HG03432 (cell line): ENCODE results near the gene ALOX15.
"Not testable (repeated sequence)": the region's sequence is repeated elsewhere in the genome, so short reads cannot be mapped to it uniquely, and the experiment has no call there.

Experiments
- ATAC-seq: cut with Tn5 transposase; IDR thresholded peaks from one replicate; pipeline ENCODE4 v1.9.1; 2021; ENCODE audit warnings: mild to moderate bottlenecking, moderate library complexity; ENCODE audit not compliant: unreplicated experiment

ALOX15 gene

GRCh38 chr17:4641297-4642195 is at the start of gene ALOX15:
Gene ALOX15, minus strand, starts transcription at chr17:4641678. Its CDS starts 27 bp downstream, at chr17:4641651.
- no peak for ATAC-seq

- ATAC-seq = no peak
Observed at GRCh38 chr17:4690745-4691144, 49.3 kb upstream of the ALOX15 start.

GRCh38 chr17:4689872-4690271 is 48.4 kb upstream of the ALOX15 start:
- ATAC-seq = not testable (repeated sequence)

GRCh38 chr17:4683739-4684138 is 42.3 kb upstream of the ALOX15 start:
- ATAC-seq = not testable (repeated sequence)

- no peak for ATAC-seq
Observed at GRCh38 chr17:4679658-4680057, 38.2 kb upstream of the ALOX15 start.

- no peak for ATAC-seq
Observed at GRCh38 chr17:4678448-4679026, 37.1 kb upstream of the ALOX15 start.

GRCh38 chr17:4676791-4677190 is 35.3 kb upstream of the ALOX15 start:
- ATAC-seq = no peak

GRCh38 chr17:4675791-4676190 is 34.3 kb upstream of the ALOX15 start:
- no peak for ATAC-seq

- no peak for ATAC-seq
Observed at GRCh38 chr17:4674685-4674998, 33.2 kb upstream of the ALOX15 start.

GRCh38 chr17:4673986-4674684 is 32.7 kb upstream of the ALOX15 start:
- no peak for ATAC-seq

GRCh38 chr17:4673169-4673568 is 31.7 kb upstream of the ALOX15 start:
- no peak for ATAC-seq

GRCh38 chr17:4672751-4673150 is 31.3 kb upstream of the ALOX15 start:
- ATAC-seq = no peak

GRCh38 chr17:4672055-4672630 is 30.7 kb upstream of the ALOX15 start:
- ATAC-seq = no peak

GRCh38 chr17:4667166-4667565 is 25.7 kb upstream of the ALOX15 start:
- ATAC-seq = no peak

- no peak for ATAC-seq
Observed at GRCh38 chr17:4666296-4666695, 24.8 kb upstream of the ALOX15 start.

- no peak for ATAC-seq
Observed at GRCh38 chr17:4665027-4665426, 23.5 kb upstream of the ALOX15 start.

GRCh38 chr17:4664230-4664629 is 22.8 kb upstream of the ALOX15 start:
- no peak for ATAC-seq

- ATAC-seq = no peak
Observed at GRCh38 chr17:4663711-4664110, 22.2 kb upstream of the ALOX15 start.

- ATAC-seq = no peak
Observed at GRCh38 chr17:4658478-4659305, 17.2 kb upstream of the ALOX15 start.

GRCh38 chr17:4657678-4658077 is 16.2 kb upstream of the ALOX15 start:
- ATAC-seq = no peak

GRCh38 chr17:4655933-4656332 is 14.5 kb upstream of the ALOX15 start:
- ATAC-seq = not testable (repeated sequence)
